Keratinocyte (primary cell): Measurements from ENCODE around the gene UTP15.

Experiments
- CTCF ChIP-seq, 3 experiments: IDR thresholded peaks in 1 of 3; conservative IDR thresholded peaks in 1 of 3; optimal IDR thresholded peaks in 1 of 3; 2 replicates in 2 of 3; 3 replicates in 1 of 3; pipeline versions ENCODE3 to v1.5.1; 2011; ENCODE audit warnings: low read length in 3 of 3, mild to moderate bottlenecking in 3 of 3, moderate library complexity in 2 of 3, control low read depth in 1 of 3, inconsistent platforms in 1 of 3; ENCODE audit not compliant: insufficient read depth in 2 of 3; ENCODE audit errors: extremely low read depth in 1 of 3
- EZH2 ChIP-seq: IDR thresholded peaks from one replicate; pipeline ENCODE4 v1.6.1; 2012; ENCODE audit warnings: inconsistent platforms, mild to moderate bottlenecking, low read length, moderate library complexity

GRCh38 chr5:73624888-73625287, 59.3 kb downstream of the UTP15 start:
- TF ChIP-seq CTCF (optimal IDR thresholded peaks at IDR 0.05 in 1 of 3, IDR thresholded peaks at IDR 0.05 in 1 of 3, conservative IDR thresholded peaks at IDR 0.05 in 1 of 3; ENCODE audit: extremely low read depth in 1 of 3, insufficient read depth in 2 of 3, low read length in 3 of 3) (no peak), EZH2 (no peak)
